EH (cell line): ENCODE results near the gene TMEM72.

Experiments used
- DNase-seq: peaks from one replicate; pipeline ENCODE4 v3.0.0-alpha.2; 2015; ENCODE audit warnings: low read depth

TMEM72 gene

GRCh38 chr10:44968091-44968490 is 57.0 kb downstream of the TMEM72 start:
- no peak for DNase-seq

- DNase-seq: no peak
Observed at GRCh38 chr10:44968500-44969400, 57.6 kb downstream of the TMEM72 start.

GRCh38 chr10:44969854-44970253 is 58.7 kb downstream of the TMEM72 start:
- DNase-seq: no peak

- no peak for DNase-seq
Observed at GRCh38 chr10:44970812-44971395, 59.8 kb downstream of the TMEM72 start.

- no peak for DNase-seq
Observed at GRCh38 chr10:44971434-44971833, 60.3 kb downstream of the TMEM72 start.

- no peak for DNase-seq
Observed at GRCh38 chr10:44971935-44972757, 61.0 kb downstream of the TMEM72 start.

GRCh38 chr10:44972874-44973306 is 61.8 kb downstream of the TMEM72 start:
- DNase-seq: no peak

GRCh38 chr10:44973323-44974081 is 62.4 kb downstream of the TMEM72 start:
- DNase-seq: no peak

GRCh38 chr10:44974082-44974627 is 63.0 kb downstream of the TMEM72 start:
- no peak for DNase-seq

GRCh38 chr10:44974628-44975430 is 63.7 kb downstream of the TMEM72 start:
- DNase-seq: peak; percentile 77

GRCh38 chr10:44975431-44976331 is 64.5 kb downstream of the TMEM72 start:
- peak; percentile 66 for DNase-seq

GRCh38 chr10:44976352-44977198 is 65.4 kb downstream of the TMEM72 start:
- DNase-seq: no peak

GRCh38 chr10:44977287-44978212 is 66.4 kb downstream of the TMEM72 start:
- no peak for DNase-seq

GRCh38 chr10:44978213-44978569 is 67.1 kb downstream of the TMEM72 start:
- DNase-seq: no peak

GRCh38 chr10:44978570-44979280 is 67.6 kb downstream of the TMEM72 start, which contains the start of gene DEPP1:
Gene DEPP1 (minus strand): TSS chr10:44978809. CDS start chr10:44978030, 779 bp downstream.
- DNase-seq: peak; percentile 94

GRCh38 chr10:44979281-44980191 is 68.4 kb downstream of the TMEM72 start:
- no peak for DNase-seq
